CD4-positive, CD25-positive, alpha-beta regulatory T cell (primary cell): ENCODE results near the gene ZNF778. TPM values are rescaled to one million over a fixed set of nuclear protein-coding genes. Genes with fewer than 3 reads are reported as not detected.

Experiments
- ATAC-seq, 2 donors: fragments of 150-1000 bp; cut with Tn5 transposase; one replicate each; pipeline ENCODE4 v1.10.0; 2021; ENCODE audit warnings: low read depth in 2 of 2, moderate number of reproducible peaks in 2 of 2, moderate library complexity in 1 of 2
- DNase-seq, 3 donors: peaks; one replicate each; pipeline versions ENCODE4 v3.0.0 to v3.0.0-alpha.2; 2012 to 2022; ENCODE audit warnings: mixed read lengths in 1 of 3
- H3K27ac ChIP-seq: one replicate; pipeline ENCODE4 v1.7.0; 2013; ENCODE audit warnings: mild to moderate bottlenecking, low read length; ENCODE audit not compliant: insufficient read depth, poor library complexity, severe bottlenecking
- H3K27me3 ChIP-seq: one replicate; pipeline ENCODE4 v1.7.0; 2013; ENCODE audit warnings: low read length; ENCODE audit not compliant: control insufficient read depth, insufficient read depth
- H3K36me3 ChIP-seq: one replicate; pipeline ENCODE4 v1.7.0; 2013; ENCODE audit warnings: mild to moderate bottlenecking, low read length, moderate library complexity; ENCODE audit not compliant: control insufficient read depth, insufficient read depth
- H3K4me1 ChIP-seq: 2 replicates; pipeline ENCODE4 v1.7.0; 2013; ENCODE audit warnings: mild to moderate bottlenecking, low read length; ENCODE audit not compliant: insufficient read depth, control insufficient read depth, poor library complexity, severe bottlenecking
- H3K4me3 ChIP-seq: one replicate; pipeline ENCODE4 v1.7.0; 2013; ENCODE audit warnings: low read depth, mild to moderate bottlenecking, low read length, moderate library complexity
- H3K9me3 ChIP-seq, 2 experiments: 1 replicate in 1 of 2; 2 replicates in 1 of 2; pipeline ENCODE4 v1.7.0; 2013; ENCODE audit warnings: low read length in 2 of 2, mild to moderate bottlenecking in 1 of 2, moderate library complexity in 1 of 2; ENCODE audit not compliant: control insufficient read depth in 2 of 2
- H3K27ac Mint-ChIP-seq, 3 donors: one replicate each; pipeline ENCODE4 v1.8.0; 2020 to 2022; ENCODE audit warnings: mild to moderate bottlenecking in 3 of 3, mixed read lengths in 3 of 3, moderate library complexity in 2 of 3
- H3K27me3 Mint-ChIP-seq: one replicate; pipeline ENCODE4 v1.8.0; 2022; ENCODE audit warnings: mild to moderate bottlenecking, mixed read lengths
- H3K36me3 Mint-ChIP-seq: one replicate; pipeline ENCODE4 v1.8.0; 2020; ENCODE audit warnings: mixed read lengths
- H3K4me1 Mint-ChIP-seq, 4 donors: one replicate each; pipeline ENCODE4 v1.8.0; 2020 to 2022; ENCODE audit warnings: mixed read lengths in 4 of 4, mild to moderate bottlenecking in 1 of 4
- H3K4me3 Mint-ChIP-seq, 4 donors: one replicate each; pipeline ENCODE4 v1.8.0; 2020 to 2022; ENCODE audit warnings: mild to moderate bottlenecking in 4 of 4, mixed read lengths in 4 of 4, moderate library complexity in 3 of 4
- H3K9me3 Mint-ChIP-seq, 7 donors: one replicate each; pipeline ENCODE4 v1.8.0; 2020 to 2022; ENCODE audit warnings: mixed read lengths in 7 of 7, mild to moderate bottlenecking in 3 of 7, moderate library complexity in 2 of 7
- polyA plus RNA-seq, 4 donors: library from polyadenylated mRNA; unstranded; fragments of 300-500 nt; fragmentation: Illumina TruSeq; gene quantifications; one replicate each; pipeline ENCODE4 v1.2.3, GENCODE V29; 2021
- total RNA-seq: library from RNA; stranded (reverse); gene quantifications from one replicate; pipeline ENCODE4 v1.2.3, GENCODE V29; 2022

The ZNF778 gene
- total and polyA plus RNA-seq, 5 donors from 2014 or later = 3.3 to 7.9 (median 4.5) TPM

DNA sequence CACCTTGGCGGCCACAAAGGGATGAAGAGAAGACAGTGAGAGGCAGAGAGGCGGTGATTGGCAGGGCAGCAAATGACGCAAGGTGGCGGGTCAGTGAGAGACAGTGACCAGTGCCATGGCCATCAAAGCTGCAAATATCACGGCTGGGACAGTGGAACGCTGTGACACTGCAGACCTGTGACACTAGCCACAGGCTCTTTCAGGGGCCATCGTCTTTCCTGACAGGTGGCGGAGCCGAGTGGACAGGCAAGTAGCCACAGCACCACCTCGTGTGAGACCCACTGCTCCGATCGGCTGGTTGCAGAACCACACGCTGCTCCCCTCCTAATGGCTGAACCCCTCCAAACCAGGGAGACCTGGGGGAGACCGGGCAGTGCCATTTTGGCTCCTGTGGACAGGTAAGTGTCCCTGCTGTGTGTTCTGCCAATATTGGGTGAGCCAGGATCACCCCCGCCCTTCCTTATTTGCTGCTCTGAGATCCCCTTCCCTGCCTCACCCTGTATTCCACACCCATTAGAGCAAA is 7.9 kb upstream of the ZNF778 start:
- peaks cover 23% of the 10 kb centered on the region for H3K27me3 Mint-ChIP-seq
- H3K4me3 Mint-ChIP-seq = no peak overlapping the region
- no peaks in the 10 kb centered on the region for H3K36me3 Mint-ChIP-seq
- ATAC-seq (no peak), DNase-seq (no peak)
- no peak overlapping the region for H3K27ac Mint-ChIP-seq
- H3K4me1 Mint-ChIP-seq = peaks cover 0 to 4% (median 3%) of the 10 kb centered on the region in 4 donors
- no peaks in the 10 kb centered on the region for H3K9me3 Mint-ChIP-seq
- no peak overlapping the region for H3K4me3 ChIP-seq
- H3K4me1 ChIP-seq = no peaks in the 10 kb centered on the region
- H3K27ac ChIP-seq = no peak overlapping the region
- no peaks in the 10 kb centered on the region for H3K27me3 ChIP-seq
- no peaks in the 10 kb centered on the region for H3K36me3 ChIP-seq
- no peaks in the 10 kb centered on the region for H3K9me3 ChIP-seq

DNA sequence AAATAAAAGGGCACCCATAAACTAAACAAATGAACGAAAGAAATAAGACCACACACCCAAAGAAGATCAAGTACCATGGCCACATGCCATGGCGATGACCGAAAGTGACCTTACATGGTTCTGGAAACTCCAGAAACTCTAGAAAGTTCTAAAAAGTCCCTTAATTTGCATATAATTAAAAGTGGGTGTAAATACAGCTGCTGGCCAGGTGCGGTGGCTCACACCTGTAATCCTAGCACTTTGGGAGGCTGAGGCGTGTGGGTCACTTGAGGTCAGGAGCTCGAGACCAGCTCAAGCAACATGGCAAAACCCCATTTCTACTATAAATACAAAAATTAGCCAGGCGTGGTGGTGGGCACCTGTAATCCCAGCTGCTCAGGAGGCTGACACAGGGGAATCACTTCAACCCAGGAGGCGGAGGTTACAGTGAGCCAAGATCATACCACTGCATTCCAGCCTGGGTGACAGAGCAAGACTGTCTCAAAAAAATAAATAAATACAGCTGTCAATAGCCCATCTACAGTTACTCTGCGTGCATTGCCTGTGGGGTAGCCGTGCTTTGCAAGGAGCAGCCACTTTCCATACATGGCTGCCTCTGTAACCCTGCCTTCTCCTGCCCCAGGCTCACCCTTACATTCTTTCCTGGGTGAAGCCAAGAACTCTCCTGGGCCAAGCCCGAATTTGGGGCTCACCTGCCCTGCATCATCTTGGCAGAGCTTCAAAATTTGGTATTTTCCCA is 7.2 kb upstream of the ZNF778 start:
- peak overlapping the region in 1 of 3 donors; percentile 76 for H3K27ac Mint-ChIP-seq
- H3K4me3 Mint-ChIP-seq = no peak overlapping the region
- DNase-seq (no peak), ATAC-seq (no peak)
- no peaks in the 10 kb centered on the region for H3K9me3 ChIP-seq
- H3K36me3 Mint-ChIP-seq = no peaks in the 10 kb centered on the region
- H3K36me3 ChIP-seq = no peaks in the 10 kb centered on the region
- H3K27me3 Mint-ChIP-seq = peaks cover 23% of the 10 kb centered on the region
- H3K4me3 ChIP-seq = no peak overlapping the region
- H3K4me1 Mint-ChIP-seq = peaks cover 0 to 8% (median 4%) of the 10 kb centered on the region in 4 donors
- H3K9me3 Mint-ChIP-seq = no peaks in the 10 kb centered on the region
- H3K27ac ChIP-seq = no peak overlapping the region
- H3K27me3 ChIP-seq = no peaks in the 10 kb centered on the region
- H3K4me1 ChIP-seq = no peaks in the 10 kb centered on the region

DNA sequence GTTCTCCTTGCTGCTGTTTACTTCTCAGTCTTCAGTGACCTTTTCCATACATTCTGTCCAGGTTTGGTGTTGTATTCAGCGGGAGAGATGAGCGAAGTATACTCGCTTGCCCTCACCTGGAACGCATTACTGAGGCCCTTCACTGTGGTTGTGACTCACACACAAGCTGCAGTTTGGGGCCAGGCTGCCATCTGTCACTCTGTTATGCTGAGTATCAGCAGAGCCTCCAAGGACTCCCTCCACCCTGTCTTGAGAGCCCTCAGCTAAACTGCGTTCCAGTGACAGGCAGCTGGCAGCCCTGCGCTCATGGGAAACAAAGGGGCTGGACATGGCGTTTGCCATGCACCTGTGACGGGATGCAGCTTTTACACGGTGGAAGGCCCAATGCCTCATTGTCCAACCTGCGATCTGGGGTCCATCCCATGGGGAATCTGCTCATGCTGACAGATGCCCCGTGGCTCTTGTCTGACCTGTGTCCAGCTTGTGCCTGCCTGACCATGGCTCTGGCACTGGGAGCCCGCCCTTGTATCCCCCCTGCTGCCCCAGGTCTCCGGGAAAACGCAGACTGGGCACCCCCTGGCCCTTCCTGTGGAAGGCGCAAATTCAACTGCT is 6.5 kb upstream of the ZNF778 start:
- Mint-ChIP-seq H3K36me3 (no peaks in the 10 kb centered on the region), H3K27ac (no peak overlapping the region), H3K27me3 (peaks cover 23% of the 10 kb centered on the region), H3K4me1 (peaks cover 0 to 11% (median 6%) of the 10 kb centered on the region in 4 donors), H3K4me3 (no peak overlapping the region), H3K9me3 (no peaks in the 10 kb centered on the region)
- ATAC-seq (no peak), DNase-seq (no peak)
- H3K27ac ChIP-seq = no peak overlapping the region
- H3K4me3 ChIP-seq = no peak overlapping the region
- H3K4me1 ChIP-seq = peaks cover under 1% of the 10 kb centered on the region
- no peaks in the 10 kb centered on the region for H3K9me3 ChIP-seq
- H3K27me3 ChIP-seq = no peaks in the 10 kb centered on the region
- no peaks in the 10 kb centered on the region for H3K36me3 ChIP-seq

DNA sequence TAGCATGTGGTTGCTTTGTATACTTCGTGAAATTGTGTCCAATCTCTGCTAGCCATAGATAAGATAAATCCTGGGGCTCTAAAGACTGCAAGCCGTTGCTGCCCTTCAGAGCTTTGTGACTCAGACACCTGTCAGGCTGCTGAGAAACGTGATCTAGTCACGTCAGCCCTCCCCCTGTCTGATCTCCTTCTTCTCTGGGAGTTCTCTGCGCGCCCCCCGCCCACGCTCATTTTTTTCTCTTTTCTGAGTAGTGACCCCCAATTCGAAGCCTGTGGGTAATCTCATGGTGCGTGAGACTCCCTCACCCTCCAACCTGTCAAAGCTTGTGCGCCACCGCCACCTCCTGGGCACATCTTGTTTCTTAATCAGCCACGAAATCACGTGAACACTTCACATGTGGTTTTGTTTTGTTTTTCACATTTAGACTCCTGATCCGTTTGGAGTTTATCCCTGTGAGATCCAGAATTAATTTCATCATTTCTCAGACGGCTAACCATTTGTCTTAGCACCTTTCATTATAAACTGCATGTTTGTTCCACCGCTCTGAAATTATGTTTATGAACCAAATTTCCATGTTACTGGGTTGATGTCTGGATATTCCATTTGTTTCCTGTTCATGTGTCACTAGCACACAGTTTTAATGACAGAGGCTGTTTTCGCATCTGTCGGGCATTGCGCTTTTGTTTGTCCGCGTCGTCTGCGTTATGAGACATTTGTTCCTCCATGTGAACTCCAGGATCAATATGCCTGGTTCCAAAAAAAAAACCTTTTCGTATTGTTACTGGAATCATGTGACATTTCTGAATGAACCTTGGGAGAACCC is 977 bp upstream of the ZNF778 start:
- Histone ChIP-seq H3K27ac (peak overlapping the region; percentile 97), H3K4me3 (peak overlapping the region; percentile 86), H3K4me1 (peaks cover 20% of the 10 kb centered on the region), H3K27me3 (no peaks in the 10 kb centered on the region), H3K36me3 (peaks cover 7% of the 10 kb centered on the region), H3K9me3 (no peaks in the 10 kb centered on the region)
- Mint-ChIP-seq H3K4me1 (peaks cover 13 to 41% (median 21%) of the 10 kb centered on the region in 4 donors), H3K9me3 (no peaks in the 10 kb centered on the region), H3K27ac (peak overlapping the region; percentile 86 to 93 (median 89)), H3K4me3 (peak overlapping the region; percentile 80 to 98 (median 88)), H3K36me3 (peaks cover 3% of the 10 kb centered on the region), H3K27me3 (no peaks in the 10 kb centered on the region)
- peak; percentile 71 to 75 for ATAC-seq
- DNase-seq = peak; percentile 75 to 88 (median 82)

DNA sequence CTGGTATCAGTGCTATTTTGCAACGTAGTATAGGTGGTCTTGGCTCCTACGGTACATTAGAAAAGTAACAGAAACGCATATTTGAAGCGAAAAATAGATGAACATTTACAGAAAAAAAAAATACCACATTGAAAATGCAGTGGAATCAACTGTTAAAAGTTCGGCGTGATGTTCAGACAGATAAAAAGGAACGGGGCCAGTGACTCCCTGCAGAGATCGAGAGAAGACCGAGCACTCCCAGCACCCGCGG is 440 bp upstream of the ZNF778 start:
- ATAC-seq (no peak), DNase-seq (no peak)
- peaks cover 13 to 44% (median 21%) of the 10 kb centered on the region in 4 donors for H3K4me1 Mint-ChIP-seq
- Histone ChIP-seq H3K27me3 (no peaks in the 10 kb centered on the region), H3K36me3 (peaks cover 11% of the 10 kb centered on the region), H3K27ac (peak overlapping the region; percentile 97), H3K9me3 (no peaks in the 10 kb centered on the region), H3K4me3 (peak overlapping the region; percentile 86), H3K4me1 (peaks cover 20% of the 10 kb centered on the region)
- peak overlapping the region; percentile 86 to 93 (median 89) for H3K27ac Mint-ChIP-seq
- H3K36me3 Mint-ChIP-seq = peaks cover 7% of the 10 kb centered on the region
- H3K9me3 Mint-ChIP-seq = no peaks in the 10 kb centered on the region
- H3K4me3 Mint-ChIP-seq = peak overlapping the region; percentile 80 to 98 (median 88)
- H3K27me3 Mint-ChIP-seq = no peaks in the 10 kb centered on the region

DNA sequence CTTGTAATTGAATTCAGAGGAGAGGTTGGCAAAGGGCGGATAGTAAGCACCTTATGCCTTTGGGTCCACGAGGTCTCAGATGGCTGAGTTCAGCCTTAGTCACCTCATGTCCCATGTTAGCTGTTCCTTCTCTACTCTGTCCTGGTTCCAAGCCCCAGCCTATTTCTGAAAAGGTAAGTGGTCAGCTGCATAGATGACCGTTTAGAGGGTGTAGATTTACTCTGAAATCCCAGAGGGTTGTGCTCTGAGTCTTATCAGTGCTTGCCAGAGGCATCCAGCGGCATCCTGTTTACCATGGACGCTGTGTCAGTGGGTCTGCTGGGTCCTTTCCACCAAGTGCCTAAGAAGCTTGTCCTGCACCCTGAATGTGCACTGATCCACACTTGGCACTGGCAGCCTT is 1.9 kb downstream of the ZNF778 start:
- Histone ChIP-seq H3K27ac (no peak overlapping the region), H3K36me3 (peaks cover 30% of the 10 kb centered on the region), H3K4me3 (no peak overlapping the region), H3K4me1 (peaks cover 20% of the 10 kb centered on the region), H3K9me3 (no peaks in the 10 kb centered on the region), H3K27me3 (no peaks in the 10 kb centered on the region)
- DNase-seq (no peak), ATAC-seq (no peak)
- Mint-ChIP-seq H3K9me3 (no peaks in the 10 kb centered on the region), H3K4me1 (peaks cover 13 to 42% (median 22%) of the 10 kb centered on the region in 4 donors), H3K36me3 (peaks cover 18% of the 10 kb centered on the region), H3K4me3 (peak overlapping the region; percentile 58 to 86 (median 80)), H3K27ac (peak overlapping the region in 2 of 3 donors; percentile 14 to 62), H3K27me3 (no peaks in the 10 kb centered on the region)

DNA sequence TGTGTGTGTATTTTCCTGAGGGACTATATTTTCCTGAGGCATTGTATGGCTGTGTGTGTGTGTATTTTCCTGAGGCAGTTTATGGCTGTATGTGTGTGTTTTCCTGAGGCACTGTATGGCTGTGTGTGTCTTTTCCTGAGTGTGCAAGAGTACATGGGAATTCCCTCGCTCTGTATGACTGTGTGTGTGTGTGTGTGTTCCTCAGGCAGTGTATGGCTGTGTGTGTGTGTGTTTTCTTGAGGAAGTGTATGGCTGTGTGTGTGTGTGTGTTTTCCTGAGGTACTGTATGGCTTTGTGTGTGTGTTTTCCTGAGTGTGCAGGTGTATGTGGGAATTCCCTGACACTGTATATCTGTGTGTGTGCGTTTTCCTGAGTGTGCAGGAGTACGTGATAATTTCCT is 4.1 kb downstream of the ZNF778 start:
- H3K4me1 ChIP-seq = peaks cover 13% of the 10 kb centered on the region
- ATAC-seq (no peak), DNase-seq (no peak)
- H3K27ac ChIP-seq = no peak overlapping the region
- Mint-ChIP-seq H3K27ac (no peak overlapping the region), H3K36me3 (peaks cover 36% of the 10 kb centered on the region), H3K4me3 (peak overlapping the region in 1 of 4 donors; percentile 79), H3K27me3 (no peaks in the 10 kb centered on the region), H3K4me1 (peaks cover 11 to 29% (median 13%) of the 10 kb centered on the region in 4 donors), H3K9me3 (peaks cover 0 to 7% (median 3%) of the 10 kb centered on the region in 7 donors)
- H3K9me3 ChIP-seq = peaks cover 0 to 4% of the 10 kb centered on the region in 2 experiments
- H3K27me3 ChIP-seq = no peaks in the 10 kb centered on the region
- no peak overlapping the region for H3K4me3 ChIP-seq
- H3K36me3 ChIP-seq = peaks cover 49% of the 10 kb centered on the region
